Activated T-helper 1 cell treated with anti-CD3 and anti-CD28 coated beads, Interleukin-12 subunit alpha, Interleukin-12 subunit beta, Interleukin-2, Interleukin-4 antibody, amounts not matched to agents 30 ng/mL and 10 ng/mL and 1 ng/mL, durations not matched to agents 14 hours and 24 hours and 36 hours (primary cell): ENCODE measurements around the gene PHYKPL. TPM values are rescaled to one million over a fixed set of nuclear protein-coding genes. Genes with fewer than 3 reads are reported as not detected.

Experiments used
- DNase-seq: peaks from one replicate; pipeline ENCODE4 v3.0.0; 2021; ENCODE audit warnings: low spot score
- H3K27ac Mint-ChIP-seq: one replicate; pipeline ENCODE4 v1.8.0; 2021; ENCODE audit warnings: mild to moderate bottlenecking, mixed read lengths
- H3K27me3 Mint-ChIP-seq: one replicate; pipeline ENCODE4 v1.8.0; 2022; ENCODE audit warnings: mild to moderate bottlenecking, moderate library complexity, mixed read lengths; ENCODE audit not compliant: insufficient read depth
- H3K36me3 Mint-ChIP-seq: one replicate; pipeline ENCODE4 v1.8.0; 2021; ENCODE audit warnings: low read depth, mixed read lengths
- H3K4me1 Mint-ChIP-seq: one replicate; pipeline ENCODE4 v1.8.0; 2021; ENCODE audit warnings: low read depth, mixed read lengths
- H3K4me3 Mint-ChIP-seq: one replicate; pipeline ENCODE4 v1.8.0; 2021; ENCODE audit warnings: mild to moderate bottlenecking, moderate library complexity, mixed read lengths
- H3K9me3 Mint-ChIP-seq: one replicate; pipeline ENCODE4 v1.8.0; 2021; ENCODE audit warnings: mixed read lengths
- intact Hi-C: fragments of 100-400 bp; cut with micrococcal nuclease; formaldehyde crosslinking; loops from one replicate; pipeline ENCODE4 v1.15.1; 2024
- total RNA-seq: library from RNA; stranded (reverse); gene quantifications from 2 replicates; pipeline ENCODE4 v1.2.3, GENCODE V29; 2022

Gene PHYKPL
- total RNA-seq, 1 donor from 2014 or later = 84.4 TPM

- Mint-ChIP-seq H3K4me3 (no peak overlapping the region), H3K27me3 (no peaks in the 10 kb centered on the region), H3K36me3 (peaks cover 66% of the 10 kb centered on the region), H3K27ac (peak overlapping the region; percentile 44), H3K4me1 (peaks cover 44% of the 10 kb centered on the region), H3K9me3 (no peaks in the 10 kb centered on the region)
- intact Hi-C loops = no loop called here
- DNase-seq = no peak
Observed at GRCh38 chr5:178212241-178213002, 20.2 kb downstream of the PHYKPL start.

- Mint-ChIP-seq H3K27ac (peak overlapping the region; percentile 12), H3K4me1 (peaks cover 50% of the 10 kb centered on the region)
- intact Hi-C loops = no loop called here
Observed at GRCh38 chr5:178211095-178212048, 21.2 kb downstream of the PHYKPL start.

GRCh38 chr5:178210686-178211085 lies 21.9 kb downstream of the PHYKPL start:
- Mint-ChIP-seq H3K9me3 (no peaks in the 10 kb centered on the region), H3K27ac (no peak overlapping the region), H3K4me3 (no peak overlapping the region), H3K36me3 (peaks cover 72% of the 10 kb centered on the region), H3K4me1 (peaks cover 52% of the 10 kb centered on the region), H3K27me3 (no peaks in the 10 kb centered on the region)
- intact Hi-C loops = no loop called here
- no peak for DNase-seq

More at GRCh38 chr5:178211095-178212048, 21.2 kb downstream of the PHYKPL start:
- no peak for DNase-seq
- Mint-ChIP-seq H3K4me3 (no peak overlapping the region), H3K36me3 (peaks cover 70% of the 10 kb centered on the region), H3K27me3 (no peaks in the 10 kb centered on the region), H3K9me3 (no peaks in the 10 kb centered on the region)

- no peaks in the 10 kb centered on the region for H3K9me3 Mint-ChIP-seq
- intact Hi-C loops = no loop called here
- H3K27me3 Mint-ChIP-seq = no peaks in the 10 kb centered on the region
- H3K36me3 Mint-ChIP-seq = peaks cover 76% of the 10 kb centered on the region
- H3K4me3 Mint-ChIP-seq = no peak overlapping the region
- DNase-seq = no peak
- peak overlapping the region; percentile 29 for H3K27ac Mint-ChIP-seq
- peaks cover 54% of the 10 kb centered on the region for H3K4me1 Mint-ChIP-seq
Observed at GRCh38 chr5:178210073-178210535, 22.5 kb downstream of the PHYKPL start.

- H3K9me3 Mint-ChIP-seq = no peaks in the 10 kb centered on the region
- H3K27ac Mint-ChIP-seq = no peak overlapping the region
- peaks cover 76% of the 10 kb centered on the region for H3K36me3 Mint-ChIP-seq
- intact Hi-C loops = loop anchor here (10.0 kb wide), 2 partner anchors 1185 to 1405 kb away; partner anchors contain the start of gene ZNF346
- no peak for DNase-seq
- peaks cover 54% of the 10 kb centered on the region for H3K4me1 Mint-ChIP-seq
- H3K4me3 Mint-ChIP-seq = no peak overlapping the region
- no peaks in the 10 kb centered on the region for H3K27me3 Mint-ChIP-seq
Observed at GRCh38 chr5:178209334-178210072, 23.1 kb downstream of the PHYKPL start.

- Mint-ChIP-seq H3K27ac (no peak overlapping the region), H3K27me3 (peaks cover 2% of the 10 kb centered on the region), H3K36me3 (peaks cover 74% of the 10 kb centered on the region), H3K4me3 (no peak overlapping the region), H3K4me1 (peaks cover 54% of the 10 kb centered on the region), H3K9me3 (no peaks in the 10 kb centered on the region)
- intact Hi-C loops = loop anchor here (10.0 kb wide), 2 partner anchors 1184 to 1406 kb away; partner anchors contain the start of gene ZNF346
- no peak for DNase-seq
Observed at GRCh38 chr5:178208540-178209227, 23.9 kb downstream of the PHYKPL start.

GRCh38 chr5:178207917-178208280 lies 24.7 kb downstream of the PHYKPL start:
- no peaks in the 10 kb centered on the region for H3K9me3 Mint-ChIP-seq
- H3K4me3 Mint-ChIP-seq = peak overlapping the region; percentile 88
- peaks cover 70% of the 10 kb centered on the region for H3K36me3 Mint-ChIP-seq
- H3K27ac Mint-ChIP-seq = peak overlapping the region; percentile 36
- H3K27me3 Mint-ChIP-seq = peaks cover 2% of the 10 kb centered on the region
- H3K4me1 Mint-ChIP-seq = peaks cover 47% of the 10 kb centered on the region
- intact Hi-C loops = loop anchor here (10.0 kb wide), 2 partner anchors 1183 to 1407 kb away; partner anchors contain the start of gene ZNF346
- DNase-seq = no peak

GRCh38 chr5:178207183-178207916 lies 25.3 kb downstream of the PHYKPL start:
- Mint-ChIP-seq H3K9me3 (no peaks in the 10 kb centered on the region), H3K27ac (peak overlapping the region; percentile 36), H3K27me3 (peaks cover 2% of the 10 kb centered on the region), H3K4me3 (peak overlapping the region; percentile 88), H3K4me1 (peaks cover 47% of the 10 kb centered on the region), H3K36me3 (peaks cover 65% of the 10 kb centered on the region)
- no peak for DNase-seq
- intact Hi-C loops = loop anchor here (10.0 kb wide), 2 partner anchors 1183 to 1407 kb away; partner anchors contain the start of gene ZNF346

GRCh38 chr5:178206166-178207101 lies 26.2 kb downstream of the PHYKPL start:
- intact Hi-C loops = loop anchor here (10.0 kb wide), 2 partner anchors 1182 to 1408 kb away; partner anchors contain the start of gene ZNF346
- no peak for DNase-seq
- Mint-ChIP-seq H3K4me1 (peaks cover 47% of the 10 kb centered on the region), H3K27ac (peak overlapping the region; percentile 76), H3K9me3 (no peaks in the 10 kb centered on the region), H3K4me3 (peak overlapping the region; percentile 88), H3K27me3 (peaks cover 2% of the 10 kb centered on the region), H3K36me3 (peaks cover 58% of the 10 kb centered on the region)

GRCh38 chr5:178205749-178206047 lies 26.9 kb downstream of the PHYKPL start:
- peak overlapping the region; percentile 76 for H3K27ac Mint-ChIP-seq
- peaks cover 2% of the 10 kb centered on the region for H3K27me3 Mint-ChIP-seq
- no peaks in the 10 kb centered on the region for H3K9me3 Mint-ChIP-seq
- no peak for DNase-seq
- peaks cover 50% of the 10 kb centered on the region for H3K36me3 Mint-ChIP-seq
- H3K4me1 Mint-ChIP-seq = peaks cover 47% of the 10 kb centered on the region
- intact Hi-C loops = loop anchor here (10.0 kb wide), 2 partner anchors 1181 to 1409 kb away; partner anchors contain the start of gene ZNF346
- H3K4me3 Mint-ChIP-seq = peak overlapping the region; percentile 88
